ENCODE data around the gene SRBD1. TPM values are rescaled to one million over a fixed set of nuclear protein-coding genes. Genes with fewer than 3 reads are reported as not detected.

Gene SRBD1
- total RNA-seq, 2 experiments from 2014 or later: 19.4 to 20.0 TPM

- no peak for DNase-seq
- POLR2A ChIA-PET: interaction anchor here (1.3 kb wide), 1 partner anchor 13 kb away, joined by 8 read pairs; no protein-coding TSS in a partner anchor
- H3K4me1 Mint-ChIP-seq: peaks cover 16% of the 10 kb centered on the region
- H3K4me3 Mint-ChIP-seq: no peak overlapping the region
- no peaks in the 10 kb centered on the region for H3K27me3 Mint-ChIP-seq
- H3K9me3 Mint-ChIP-seq: peaks cover under 1% of the 10 kb centered on the region
- peaks cover 46% of the 10 kb centered on the region for H3K36me3 Mint-ChIP-seq (ENCODE audit: low read depth)
- H3K27ac Mint-ChIP-seq: no peak overlapping the region
- CTCF ChIA-PET: interaction anchor here (0.9 kb wide), 3 partner anchors 15 to 30 kb away, joined by 3 read pairs; no protein-coding TSS in a partner anchor
Observed at GRCh38 chr2:45554073-45554741, 56.9 kb downstream of the SRBD1 start.

DNA sequence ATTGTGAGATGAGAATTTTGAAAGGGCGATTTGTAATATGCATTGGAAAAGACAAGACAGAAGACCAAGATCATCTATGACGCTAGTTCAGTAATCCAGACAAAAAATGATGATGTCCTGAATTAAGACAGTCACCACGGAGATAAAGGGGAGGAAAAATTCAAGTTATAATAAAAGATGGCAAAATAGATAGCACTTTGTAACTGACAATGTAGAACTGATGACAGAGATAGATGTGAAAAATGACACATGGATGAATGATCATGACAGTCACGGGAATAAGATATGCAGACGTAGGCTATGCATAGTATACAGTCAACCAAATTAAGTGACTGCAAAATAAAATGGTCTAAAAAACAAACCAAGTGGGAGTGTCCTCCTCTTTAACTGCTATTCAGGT, 59.2 kb downstream of the SRBD1 start:
- Mint-ChIP-seq H3K4me3 (no peak overlapping the region), H3K27ac (no peak overlapping the region), H3K9me3 (no peaks in the 10 kb centered on the region), H3K36me3 (ENCODE audit: low read depth) (peaks cover 44% of the 10 kb centered on the region), H3K27me3 (no peaks in the 10 kb centered on the region), H3K4me1 (peaks cover 16% of the 10 kb centered on the region)
- DNase-seq: no peak
- CTCF ChIA-PET: no interaction called here
- POLR2A ChIA-PET: no interaction called here

GRCh38 chr2:45545943-45546342, 65.1 kb downstream of the SRBD1 start:
- DNase-seq: no peak
- ChIA-PET CTCF (interaction anchor here (0.6 kb wide), 2 partner anchors 9 to 196 kb away, joined by 3 to 4 read pairs; no protein-coding TSS in a partner anchor), POLR2A (no interaction called here)
- Mint-ChIP-seq H3K9me3 (peaks cover 11% of the 10 kb centered on the region), H3K27ac (no peak overlapping the region), H3K36me3 (ENCODE audit: low read depth) (peaks cover 58% of the 10 kb centered on the region), H3K4me1 (peaks cover 9% of the 10 kb centered on the region), H3K27me3 (no peaks in the 10 kb centered on the region), H3K4me3 (no peak overlapping the region)

- peaks cover 2% of the 10 kb centered on the region for H3K4me1 Mint-ChIP-seq
- peaks cover 57% of the 10 kb centered on the region for H3K36me3 Mint-ChIP-seq (ENCODE audit: low read depth)
- H3K9me3 Mint-ChIP-seq: peaks cover 11% of the 10 kb centered on the region
- DNase-seq: no peak
- no peak overlapping the region for H3K4me3 Mint-ChIP-seq
- CTCF ChIA-PET: no interaction called here
- POLR2A ChIA-PET: no interaction called here
- no peaks in the 10 kb centered on the region for H3K27me3 Mint-ChIP-seq
- H3K27ac Mint-ChIP-seq: no peak overlapping the region
Observed at GRCh38 chr2:45543257-45543656, 67.8 kb downstream of the SRBD1 start.

- DNase-seq: no peak
- POLR2A ChIA-PET: no interaction called here
- Mint-ChIP-seq H3K27me3 (no peaks in the 10 kb centered on the region), H3K36me3 (ENCODE audit: low read depth) (peaks cover 54% of the 10 kb centered on the region), H3K4me3 (no peak overlapping the region), H3K4me1 (peaks cover 2% of the 10 kb centered on the region), H3K27ac (no peak overlapping the region), H3K9me3 (peaks cover 11% of the 10 kb centered on the region)
- CTCF ChIA-PET: no interaction called here
Observed at GRCh38 chr2:45542013-45542412, 69.1 kb downstream of the SRBD1 start.

DNA sequence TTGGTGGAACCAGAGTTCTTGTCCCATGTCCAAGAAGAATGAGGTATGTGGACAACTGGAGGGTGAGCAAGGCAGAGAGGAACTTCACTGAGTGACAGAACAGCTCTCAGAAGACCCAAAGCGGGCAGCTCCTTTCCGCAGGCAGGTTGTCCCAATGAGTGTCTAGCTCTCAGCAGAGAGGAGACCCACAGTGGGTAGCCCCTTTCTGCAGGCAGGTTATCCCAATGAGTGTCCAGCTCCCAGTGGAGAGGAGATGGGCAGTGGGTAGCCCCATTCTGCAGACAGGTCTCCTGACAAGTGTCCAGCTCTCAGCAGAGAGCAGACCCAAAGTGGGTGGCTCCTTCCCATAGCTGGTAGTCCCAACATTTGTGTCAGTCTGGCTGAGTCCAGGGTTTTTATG, 69.6 kb downstream of the SRBD1 start:
- Mint-ChIP-seq H3K9me3 (peaks cover 11% of the 10 kb centered on the region), H3K27ac (no peak overlapping the region), H3K4me3 (no peak overlapping the region), H3K27me3 (no peaks in the 10 kb centered on the region), H3K36me3 (ENCODE audit: low read depth) (peaks cover 54% of the 10 kb centered on the region), H3K4me1 (peaks cover 2% of the 10 kb centered on the region)
- ChIA-PET POLR2A (no interaction called here), CTCF (interaction anchor here (1.3 kb wide), 1 partner anchor 15 kb away, joined by 3 read pairs; no protein-coding TSS in a partner anchor)
- no peak for DNase-seq

DNA sequence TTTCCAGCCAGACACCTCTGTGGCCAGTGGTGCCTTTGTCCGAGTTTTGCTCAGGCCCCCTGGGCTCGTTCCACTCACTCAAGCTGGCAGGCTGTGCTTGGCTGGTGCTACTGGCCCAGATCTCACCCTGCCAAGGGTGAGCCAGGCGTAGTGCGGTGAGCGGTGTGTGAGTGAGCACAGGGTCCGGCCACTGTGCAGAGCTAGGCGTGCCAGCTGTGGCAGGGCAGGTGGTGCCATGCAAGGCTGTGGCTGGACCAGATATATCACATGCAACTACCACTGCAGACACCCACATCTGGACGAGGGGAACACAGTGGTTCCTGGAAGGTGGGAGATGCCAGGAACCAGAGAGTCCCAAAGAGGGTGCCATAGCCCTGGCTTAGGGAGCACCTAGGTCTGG, 70.1 kb downstream of the SRBD1 start:
- DNase-seq: no peak
- H3K4me1 Mint-ChIP-seq: peaks cover 2% of the 10 kb centered on the region
- no peak overlapping the region for H3K4me3 Mint-ChIP-seq
- H3K27ac Mint-ChIP-seq: no peak overlapping the region
- H3K9me3 Mint-ChIP-seq: peaks cover 11% of the 10 kb centered on the region
- no peaks in the 10 kb centered on the region for H3K27me3 Mint-ChIP-seq
- POLR2A ChIA-PET: no interaction called here
- H3K36me3 Mint-ChIP-seq (ENCODE audit: low read depth): peaks cover 54% of the 10 kb centered on the region
- CTCF ChIA-PET: interaction anchor here (1.3 kb wide), 1 partner anchor 14 kb away, joined by 3 read pairs; no protein-coding TSS in a partner anchor

GRCh38 chr2:45533771-45534170, 77.3 kb downstream of the SRBD1 start:
- Mint-ChIP-seq H3K9me3 (no peaks in the 10 kb centered on the region), H3K4me3 (no peak overlapping the region), H3K36me3 (ENCODE audit: low read depth) (peaks cover 22% of the 10 kb centered on the region), H3K27ac (no peak overlapping the region), H3K27me3 (no peaks in the 10 kb centered on the region), H3K4me1 (no peaks in the 10 kb centered on the region)
- ChIA-PET POLR2A (no interaction called here), CTCF (no interaction called here)
- no peak for DNase-seq

DNA sequence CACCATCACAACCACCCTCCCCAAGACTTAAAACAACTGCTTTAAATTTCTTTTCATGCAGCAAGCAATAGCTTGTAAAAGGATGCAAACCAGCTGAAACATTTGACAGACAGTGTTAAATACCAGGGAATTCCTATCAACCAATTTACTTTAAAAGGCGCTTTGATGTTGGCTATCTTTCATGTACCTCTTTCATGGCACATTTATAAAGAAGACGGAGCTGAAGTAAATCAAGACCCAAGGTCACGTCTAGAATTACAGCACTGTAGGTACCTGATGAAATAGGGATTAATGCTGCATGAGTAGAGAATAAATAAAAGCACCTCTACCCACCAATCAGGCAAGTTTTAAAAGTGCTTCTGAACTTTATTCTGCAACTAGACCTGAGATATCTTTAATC, 78.9 kb downstream of the SRBD1 start:
- H3K4me1 Mint-ChIP-seq: no peaks in the 10 kb centered on the region
- no peak overlapping the region for H3K27ac Mint-ChIP-seq
- DNase-seq: no peak
- H3K4me3 Mint-ChIP-seq: no peak overlapping the region
- H3K27me3 Mint-ChIP-seq: no peaks in the 10 kb centered on the region
- H3K36me3 Mint-ChIP-seq (ENCODE audit: low read depth): peaks cover 23% of the 10 kb centered on the region
- no peaks in the 10 kb centered on the region for H3K9me3 Mint-ChIP-seq
- ChIA-PET CTCF (no interaction called here), POLR2A (no interaction called here)

GRCh38 chr2:45524016-45524415, 87.1 kb downstream of the SRBD1 start:
- Mint-ChIP-seq H3K27ac (peak overlapping the region; percentile 48), H3K9me3 (peaks cover 3% of the 10 kb centered on the region), H3K4me3 (no peak overlapping the region), H3K27me3 (no peaks in the 10 kb centered on the region), H3K4me1 (no peaks in the 10 kb centered on the region), H3K36me3 (ENCODE audit: low read depth) (peaks cover 20% of the 10 kb centered on the region)
- ChIA-PET CTCF (no interaction called here), POLR2A (no interaction called here)
- DNase-seq: no peak

- H3K27me3 Mint-ChIP-seq: no peaks in the 10 kb centered on the region
Observed at GRCh38 chr2:45518546-45518945, 92.5 kb downstream of the SRBD1 start.

DNA sequence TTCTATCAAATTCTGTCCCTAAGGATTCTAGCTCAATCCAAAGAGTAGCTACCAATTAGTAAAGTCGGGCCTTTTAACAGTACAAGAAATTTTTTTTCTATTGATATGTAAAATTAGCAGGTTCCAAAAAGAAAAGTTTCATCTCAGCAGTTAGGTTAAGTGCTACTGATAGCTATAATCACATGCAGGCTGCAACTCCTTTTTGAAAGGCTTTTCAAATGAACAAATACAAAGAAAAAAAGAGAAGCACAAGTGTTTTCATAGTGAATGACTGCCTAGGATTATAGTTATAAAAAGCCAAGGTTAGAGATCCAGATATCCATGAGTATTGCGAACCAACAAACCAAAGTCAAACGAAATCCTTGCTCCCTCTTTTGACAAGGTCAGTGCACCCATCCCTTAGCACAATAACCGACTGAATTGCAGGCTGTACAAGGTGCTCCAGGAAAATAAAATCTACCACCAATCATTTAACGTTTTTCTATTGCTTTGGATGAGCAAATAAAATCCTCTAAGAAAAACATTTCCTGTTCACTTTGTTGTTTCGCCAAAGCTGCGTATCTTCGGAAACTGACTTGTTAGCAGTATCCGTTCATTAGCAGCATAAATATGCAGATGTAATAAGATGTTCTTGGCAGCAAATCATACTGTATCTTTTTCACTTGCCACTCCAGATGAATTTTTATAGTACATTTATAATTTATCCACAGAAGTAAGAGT, 100.2 kb downstream of the SRBD1 start:
- H3K36me3 Mint-ChIP-seq (ENCODE audit: low read depth): no peaks in the 10 kb centered on the region
- no peak overlapping the region for H3K27ac Mint-ChIP-seq
- no peaks in the 10 kb centered on the region for H3K4me1 Mint-ChIP-seq
- CTCF ChIA-PET: interaction anchor here (0.5 kb wide), 1 partner anchor 11 kb away, joined by 3 read pairs; no protein-coding TSS in a partner anchor
- POLR2A ChIA-PET: no interaction called here
- DNase-seq: no peak
- no peaks in the 10 kb centered on the region for H3K27me3 Mint-ChIP-seq
- no peaks in the 10 kb centered on the region for H3K9me3 Mint-ChIP-seq
- no peak overlapping the region for H3K4me3 Mint-ChIP-seq

More at GRCh38 chr2:45518546-45518945, 92.5 kb downstream of the SRBD1 start:
- Mint-ChIP-seq H3K4me1 (no peaks in the 10 kb centered on the region), H3K27ac (no peak overlapping the region), H3K9me3 (no peaks in the 10 kb centered on the region), H3K4me3 (no peak overlapping the region), H3K36me3 (ENCODE audit: low read depth) (peaks cover 5% of the 10 kb centered on the region)
- POLR2A ChIA-PET: no interaction called here
- no peak for DNase-seq
- CTCF ChIA-PET: no interaction called here

DNA sequence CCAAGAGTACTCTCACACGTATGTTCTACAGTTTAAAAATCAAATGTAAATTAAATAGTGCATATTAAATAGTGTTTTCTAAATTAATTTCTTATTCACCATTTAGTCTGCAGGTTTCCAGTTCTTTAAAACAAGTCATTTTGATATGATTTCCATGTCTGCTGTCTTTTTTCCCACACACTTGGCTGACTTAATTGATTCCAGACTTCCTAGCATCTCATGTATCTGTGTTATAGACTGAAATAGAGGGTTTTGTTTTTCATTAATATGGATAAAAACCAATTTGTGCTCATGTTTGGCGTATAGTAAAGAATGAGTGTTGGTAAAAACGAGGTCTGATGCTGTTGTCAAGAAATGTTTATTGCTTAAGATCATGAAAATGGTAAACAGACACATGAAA, 104.3 kb downstream of the SRBD1 start:
- H3K27ac Mint-ChIP-seq: no peak overlapping the region
- POLR2A ChIA-PET: no interaction called here
- peaks cover 7% of the 10 kb centered on the region for H3K36me3 Mint-ChIP-seq (ENCODE audit: low read depth)
- CTCF ChIA-PET: interaction anchor here (1.1 kb wide), 1 partner anchor 10 kb away, joined by 3 read pairs; no protein-coding TSS in a partner anchor
- peaks cover 9% of the 10 kb centered on the region for H3K9me3 Mint-ChIP-seq
- H3K27me3 Mint-ChIP-seq: no peaks in the 10 kb centered on the region
- DNase-seq: no peak
- H3K4me3 Mint-ChIP-seq: no peak overlapping the region
- H3K4me1 Mint-ChIP-seq: no peaks in the 10 kb centered on the region
